Measurements from ENCODE around the gene SLC37A2.

GRCh38 chr11:125082611-125083311, 19.7 kb downstream of the SLC37A2 start:
- TF ChIP-seq POLR2A (IDR thresholded peaks at IDR 0.05; ENCODE audit: low read depth, low read length) (no peak), CTCF (IDR thresholded peaks at IDR 0.05; ENCODE audit: extremely low read depth in 1 of 2, insufficient read depth in 1 of 2, low read depth in 1 of 2, low read length in 2 of 2) (no peak), POLR2AphosphoS5 (IDR thresholded peaks at IDR 0.05; ENCODE audit: insufficient read depth, low read depth, low read length) (peak; percentile 51), MAX (IDR thresholded peaks at IDR 0.05; ENCODE audit: insufficient read depth, insufficient read length) (no peak), MYC (IDR thresholded peaks at IDR 0.05; ENCODE audit: low read depth, low read length) (no peak)

Data from endothelial cell of umbilical vein (primary cell).